Tibial nerve (tissue), 4 donors: ENCODE data around the gene EPHA3.

ENCODE experiments used
- CTCF ChIP-seq, 5 experiments: fragments of 200-600 bp in 3 of 5; fragments of 450-650 bp in 2 of 5; sonication (generic) in 3 of 5; IDR thresholded peaks; one replicate each; pipeline ENCODE4 v1.5.1; 2016 to 2019; ENCODE audit warnings: antibody characterized with exemption in 5 of 5, mild to moderate bottlenecking in 3 of 5, moderate library complexity in 2 of 5
- EP300 ChIP-seq, 2 donors: sonication (generic); formaldehyde crosslinking; IDR thresholded peaks; one replicate each; pipeline ENCODE4 v1.6.1; 2017; ENCODE audit warnings: antibody characterized with exemption in 2 of 2, mild to moderate bottlenecking in 1 of 2
- POLR2A ChIP-seq, 2 donors: fragments of 450-650 bp; IDR thresholded peaks; one replicate each; pipeline ENCODE4 v1.6.1; 2017; ENCODE audit warnings: antibody characterized with exemption in 2 of 2, mild to moderate bottlenecking in 2 of 2, moderate library complexity in 2 of 2

GRCh38 chr3:89363171-89363570 is 255.8 kb downstream of the EPHA3 start:
- TF ChIP-seq CTCF (IDR thresholded peaks at IDR 0.05) (no peak), POLR2A (IDR thresholded peaks at IDR 0.05) (no peak), EP300 (IDR thresholded peaks at IDR 0.05) (no peak)
